HG02588 (cell line): ENCODE results near the gene PPP2R5A.

Experiments used
- ATAC-seq: cut with Tn5 transposase; IDR thresholded peaks from one replicate; pipeline ENCODE4 v1.9.1; 2021; ENCODE audit warnings: mild to moderate bottlenecking, moderate library complexity; ENCODE audit not compliant: unreplicated experiment

Gene PPP2R5A

DNA sequence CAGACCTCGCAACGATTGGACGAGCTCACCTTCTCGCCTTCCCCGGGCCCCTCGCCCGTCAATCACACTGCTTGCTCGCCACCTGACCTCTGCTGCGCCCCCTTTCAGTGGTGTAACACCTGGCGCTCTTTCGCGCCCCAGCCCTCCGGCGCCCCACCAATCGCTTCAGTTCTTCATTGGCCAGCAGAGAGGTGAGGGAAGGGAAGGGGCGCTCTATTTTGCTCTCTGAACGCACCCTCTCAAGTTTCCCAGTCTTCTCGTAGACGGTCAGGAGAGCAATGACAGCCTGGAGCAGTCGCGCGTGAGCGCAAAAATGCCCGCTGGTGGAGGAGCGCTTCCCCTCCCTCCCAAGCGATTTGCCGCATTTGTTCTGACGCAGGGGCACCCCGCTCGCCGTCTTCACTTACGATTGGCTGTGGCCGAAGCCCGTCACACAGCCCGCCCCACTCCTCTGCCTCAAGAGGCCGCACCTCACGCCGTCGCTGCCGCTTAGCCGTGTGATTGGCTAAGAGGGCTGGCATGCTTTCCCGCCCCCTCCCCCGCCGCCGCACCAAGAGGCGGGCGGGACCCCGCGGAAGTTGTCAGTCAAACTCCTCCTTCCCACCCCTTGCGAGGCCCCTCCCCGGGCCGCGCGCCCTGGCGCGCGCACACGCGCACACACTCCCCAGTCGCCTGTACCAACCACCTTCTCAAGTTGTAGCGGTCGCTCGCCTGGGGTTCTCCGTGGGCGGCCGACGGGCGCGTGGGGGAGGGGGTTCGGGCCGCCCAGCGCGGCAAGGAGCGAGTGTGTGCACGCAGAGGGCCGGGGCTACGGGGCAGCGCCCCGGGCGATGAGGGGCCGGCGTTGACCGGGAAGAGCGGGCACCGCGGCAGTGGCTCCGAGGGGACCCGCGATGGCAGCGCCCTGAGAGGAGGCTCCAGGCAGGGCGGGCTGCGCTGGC, at the start of gene PPP2R5A:
Gene PPP2R5A, plus strand, starts transcription at position 667 of the 941 bp plus-strand sequence. CDS start 701 bp downstream, outside the sequence.
- ATAC-seq, result peak; percentile 90

DNA sequence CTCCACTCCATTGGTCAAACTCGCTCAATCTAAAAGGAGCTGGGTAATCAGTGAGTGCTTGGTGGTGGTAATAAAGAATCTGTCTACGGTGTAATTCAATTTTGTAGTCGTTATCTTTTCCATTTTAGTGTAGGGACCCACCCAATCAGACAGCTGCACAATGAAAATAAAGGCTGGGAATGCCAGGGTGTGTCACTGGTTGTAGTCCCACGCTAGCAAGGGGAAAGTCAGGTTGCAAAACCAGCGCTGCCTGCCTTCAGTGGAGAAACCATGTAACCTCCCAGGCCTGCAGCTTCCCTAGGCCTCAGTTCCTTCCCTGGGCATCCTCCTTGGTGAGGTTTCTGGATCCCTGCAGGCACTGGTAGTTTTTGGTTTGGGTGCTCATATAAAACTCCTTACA, 49.4 kb upstream of the PPP2R5A start:
- ATAC-seq, result no peak

DNA sequence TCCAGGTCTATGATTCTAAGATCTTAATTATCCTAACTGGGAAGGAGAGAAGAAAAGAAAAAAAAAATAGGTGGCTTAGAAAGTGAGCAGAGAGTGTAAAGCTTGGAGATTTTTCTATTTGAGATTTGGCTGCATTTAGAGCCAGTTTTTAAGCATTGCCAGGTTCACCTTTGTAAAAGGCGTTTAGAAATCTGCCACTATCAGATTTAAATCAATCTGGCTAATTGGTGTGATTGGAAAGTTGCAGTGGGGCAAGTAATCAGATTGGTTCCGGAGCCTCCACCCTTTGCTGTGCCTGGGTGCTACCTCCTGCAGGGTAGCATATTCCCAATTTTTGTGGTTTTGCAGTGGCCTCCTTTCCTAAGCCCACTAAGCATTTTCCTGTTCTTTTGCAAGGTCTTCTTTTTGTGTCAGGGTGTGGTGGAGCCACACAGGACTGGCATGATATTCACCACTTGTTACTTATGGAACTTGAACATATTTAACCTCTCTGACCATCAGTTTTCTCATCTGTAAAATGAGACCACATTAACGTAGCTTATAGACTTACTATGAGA, 48.5 kb upstream of the PPP2R5A start:
- no peak for ATAC-seq

DNA sequence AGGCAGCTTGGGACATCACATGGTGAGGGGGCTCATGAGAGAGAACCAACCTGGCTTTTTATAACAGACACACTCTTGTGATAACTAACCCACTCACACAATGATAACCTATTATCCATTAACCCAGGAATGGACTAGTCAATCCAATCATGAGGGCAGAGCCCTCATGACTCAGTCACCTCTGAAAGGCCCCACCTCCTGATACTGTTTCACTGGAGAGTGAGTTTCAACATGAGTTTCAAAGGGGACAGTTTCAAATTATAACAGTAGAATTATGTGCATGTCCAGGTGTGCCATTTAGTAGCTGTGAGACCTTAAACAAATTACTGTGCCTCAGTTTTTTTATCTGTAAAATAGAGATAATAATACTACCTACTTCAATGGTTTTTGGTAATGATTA, 47.6 kb upstream of the PPP2R5A start:
- peak; percentile 87 for ATAC-seq

DNA sequence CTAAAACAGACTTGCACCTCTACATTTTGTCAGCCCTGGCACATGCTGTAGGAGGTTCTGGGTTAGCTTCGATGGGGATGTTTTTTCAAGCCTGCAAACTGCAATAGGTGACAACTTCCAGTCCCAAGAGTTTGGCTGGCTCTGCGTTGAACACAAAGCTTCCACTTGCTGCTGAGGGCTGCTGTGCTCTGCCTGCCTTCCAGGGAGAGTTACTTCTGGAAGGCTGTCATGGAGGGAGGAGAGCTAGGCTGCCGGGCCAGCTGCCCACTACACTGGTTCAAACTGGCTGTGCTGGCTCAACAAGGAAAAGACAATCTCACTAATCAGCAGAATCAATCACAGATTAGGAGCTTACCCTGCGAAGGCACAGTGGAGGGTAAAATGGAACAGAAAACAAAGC, 46.7 kb upstream of the PPP2R5A start:
- no peak for ATAC-seq

DNA sequence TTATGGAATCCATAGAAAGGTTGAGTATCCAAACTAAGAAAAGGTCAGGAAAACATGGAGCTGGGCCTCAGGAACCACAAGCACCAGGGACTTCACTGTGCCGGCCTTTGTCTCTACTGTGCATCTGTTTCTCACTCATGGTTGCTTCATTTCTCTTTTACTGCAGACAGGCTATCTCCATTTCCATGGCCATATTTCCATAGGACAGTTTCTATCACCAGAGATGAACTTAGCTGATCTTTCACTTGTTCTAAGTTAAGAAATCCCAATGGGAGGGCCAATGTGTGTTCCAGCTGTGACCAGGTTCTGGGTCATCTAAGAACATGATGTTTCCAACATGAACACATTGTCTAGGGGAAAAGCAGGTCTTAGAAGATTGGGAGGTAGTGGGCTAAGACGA, 43.7 kb upstream of the PPP2R5A start:
- no peak for ATAC-seq

DNA sequence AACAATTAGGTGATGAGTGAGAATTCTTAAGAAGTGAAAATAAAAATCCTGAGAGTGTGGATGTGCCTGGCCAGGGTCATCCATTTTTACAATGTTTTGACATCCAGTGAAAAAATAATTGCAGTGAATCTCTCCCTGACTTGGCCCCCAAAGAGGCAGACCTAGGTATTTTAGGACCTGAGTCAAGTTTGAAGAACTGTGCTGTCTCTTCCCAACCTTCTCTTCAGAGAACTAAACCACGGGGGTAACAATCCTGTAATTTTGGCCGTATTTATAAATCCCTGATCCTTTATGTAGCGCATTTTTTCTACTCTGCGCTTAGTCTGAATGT, 43.3 kb upstream of the PPP2R5A start:
- ATAC-seq, result no peak

DNA sequence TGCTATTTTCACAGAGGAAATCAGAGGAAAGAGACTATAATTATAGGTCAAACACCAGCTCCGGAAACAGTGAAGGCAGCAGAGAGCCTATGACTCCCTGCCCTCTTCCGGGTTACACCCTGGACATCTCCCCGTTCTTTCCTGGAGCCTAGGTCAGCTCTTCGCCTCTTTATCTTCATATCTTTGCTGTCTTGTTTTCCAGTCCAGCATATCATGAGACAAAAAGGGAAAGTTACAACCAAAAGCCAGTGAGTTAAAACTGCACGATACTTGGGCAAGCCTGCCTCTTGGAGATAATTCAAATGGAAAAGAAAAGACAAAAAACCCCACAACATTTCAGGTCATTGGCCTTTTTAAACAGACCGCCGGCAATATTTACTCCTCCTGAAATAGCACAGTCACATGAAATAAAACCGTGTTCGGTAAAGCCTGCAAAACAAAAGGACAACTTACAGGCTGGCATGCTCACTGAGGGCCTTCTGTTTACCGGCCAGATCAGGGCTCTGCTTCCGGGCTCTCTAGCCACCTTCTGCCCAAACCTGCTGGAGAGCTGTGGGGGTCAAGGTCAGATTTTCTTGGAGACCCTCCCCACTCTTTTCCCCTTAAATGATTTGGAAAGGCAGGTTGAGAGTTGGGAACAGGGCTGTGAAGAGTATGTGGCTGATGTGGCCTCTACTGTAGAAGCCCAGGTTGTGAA, 42.8 kb upstream of the PPP2R5A start:
- ATAC-seq, result no peak

DNA sequence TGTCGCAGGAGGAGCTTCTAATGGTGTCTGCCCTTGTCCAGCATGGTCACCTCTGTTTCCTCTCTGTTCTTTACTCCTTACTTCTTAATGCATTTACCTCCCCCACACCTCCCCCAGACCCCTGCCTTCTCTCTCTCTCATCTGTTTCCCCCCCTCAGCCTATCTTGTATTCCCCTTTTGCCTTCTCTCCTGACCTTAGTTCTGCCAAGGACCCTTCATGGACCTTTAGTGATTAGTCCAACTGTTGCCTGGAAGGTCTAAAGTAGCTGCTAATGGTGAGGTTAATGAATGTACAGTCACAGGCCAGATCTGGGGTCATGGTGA, 42.3 kb upstream of the PPP2R5A start:
- ATAC-seq, result no peak

DNA sequence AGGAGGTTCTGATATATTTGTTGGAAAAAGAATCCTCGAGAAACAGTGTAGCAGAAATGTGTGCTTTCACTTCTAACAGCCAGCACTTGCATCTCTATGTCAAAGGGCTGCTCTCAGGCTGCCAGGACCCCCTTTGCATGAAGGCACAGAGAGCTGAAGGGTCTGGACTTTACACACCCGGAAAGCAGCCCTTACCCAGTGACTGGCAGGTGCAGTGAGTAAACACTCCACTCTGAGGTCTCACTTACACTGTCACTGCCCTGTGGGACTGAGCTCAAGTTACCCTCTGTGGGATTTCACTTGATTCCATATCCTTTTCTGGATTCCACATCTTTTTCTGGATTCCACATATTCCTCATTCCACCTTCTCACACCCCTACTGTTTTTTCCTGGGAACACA, 40.8 kb upstream of the PPP2R5A start:
- no peak for ATAC-seq

DNA sequence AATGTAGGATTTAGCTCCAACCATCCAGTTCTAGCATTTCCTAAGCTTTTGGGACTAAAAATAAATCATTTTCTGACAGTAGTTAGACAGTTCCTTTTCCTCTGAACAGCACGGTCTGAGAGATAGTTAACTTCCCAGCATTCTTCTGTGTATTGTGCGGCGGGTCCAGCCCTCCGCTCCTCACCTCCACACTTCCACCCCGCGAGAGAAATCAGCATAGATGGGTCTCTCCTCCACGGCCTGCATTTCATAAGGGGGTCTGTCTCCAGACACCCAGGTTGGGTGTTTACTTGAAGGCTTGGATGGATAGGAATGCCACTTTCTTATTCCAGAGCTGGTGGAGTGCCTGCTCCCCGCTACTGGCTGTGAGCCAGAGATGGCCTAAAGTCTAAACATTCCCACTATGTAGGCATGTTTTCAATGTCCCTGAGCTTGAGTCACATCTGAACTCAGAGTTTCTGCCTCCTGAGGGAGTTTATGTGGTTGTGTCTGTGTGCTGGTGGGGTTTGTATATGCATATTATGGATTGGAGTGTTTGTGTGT, 38.0 kb upstream of the PPP2R5A start:
- no peak for ATAC-seq

DNA sequence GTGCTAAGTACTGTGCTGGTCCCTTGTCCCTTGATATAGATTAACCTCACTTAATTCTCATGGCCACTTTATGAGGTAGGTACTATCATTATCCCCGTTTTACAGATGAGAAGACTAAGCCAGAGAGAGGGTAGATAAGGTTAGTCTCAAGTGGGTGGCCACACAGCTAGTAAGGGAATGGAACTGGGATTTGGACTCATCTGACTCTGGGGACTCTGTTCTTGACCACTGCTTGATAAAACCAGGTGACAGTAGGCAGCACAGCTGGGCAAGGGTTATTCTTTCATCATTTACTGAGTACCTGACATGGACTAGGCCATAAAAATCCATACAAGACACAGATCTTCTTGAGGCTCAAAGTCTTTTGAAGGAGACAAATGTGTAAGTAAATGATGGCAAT, 37.2 kb upstream of the PPP2R5A start:
- no peak for ATAC-seq

DNA sequence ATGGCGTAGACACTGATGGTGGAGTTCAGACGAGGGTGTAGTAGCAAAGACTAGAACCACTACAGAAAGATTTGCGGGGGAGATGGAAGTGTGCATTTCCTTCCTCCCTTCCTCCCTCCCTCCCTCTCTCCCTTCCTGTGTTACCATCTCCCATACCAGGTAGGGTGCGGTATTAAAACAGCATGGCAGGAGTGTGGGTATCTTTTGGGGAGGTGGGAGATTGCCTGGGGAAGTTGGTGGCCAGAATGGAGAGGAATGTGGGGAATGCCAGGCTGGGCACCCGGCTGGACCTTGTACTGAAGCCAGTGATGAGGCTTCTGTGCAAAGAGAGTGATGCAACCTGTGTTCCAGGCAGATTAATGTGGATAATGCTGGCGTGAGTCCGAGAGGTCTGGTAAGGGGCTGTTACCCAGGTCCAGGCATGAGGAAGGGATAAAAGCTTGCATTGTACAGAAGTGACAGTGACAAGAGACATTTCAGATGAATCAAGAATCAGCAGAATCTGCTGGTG, 30.3 kb upstream of the PPP2R5A start:
- no peak for ATAC-seq

DNA sequence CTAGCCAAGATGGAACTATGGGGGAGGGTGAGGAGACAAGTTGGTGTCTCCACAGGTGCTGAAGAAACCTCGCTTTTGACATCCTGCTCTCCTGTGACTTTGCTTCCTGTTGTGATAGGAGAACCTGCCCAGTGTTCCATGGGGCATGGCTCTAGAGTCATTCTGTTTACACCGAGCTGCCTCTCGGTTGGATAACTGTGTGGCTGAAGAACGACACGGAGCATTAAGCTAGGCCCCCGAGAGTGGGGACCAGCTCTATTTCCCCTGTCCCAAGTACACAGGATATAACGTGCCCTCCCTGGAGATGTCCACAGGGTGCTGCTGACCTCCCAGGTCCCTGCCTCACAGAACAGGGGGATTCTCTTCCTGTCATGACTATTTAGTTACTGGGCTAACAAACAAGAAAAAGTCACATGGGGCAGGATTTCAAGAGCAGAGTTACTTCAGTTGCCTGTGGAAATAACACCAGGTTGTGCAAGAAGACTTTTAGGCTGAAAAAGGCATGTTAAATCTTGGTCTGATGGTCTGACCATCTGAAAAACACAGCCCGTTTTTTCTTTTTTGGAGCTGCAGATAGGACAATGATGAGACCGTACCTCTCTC, 29.4 kb upstream of the PPP2R5A start:
- ATAC-seq, result no peak

DNA sequence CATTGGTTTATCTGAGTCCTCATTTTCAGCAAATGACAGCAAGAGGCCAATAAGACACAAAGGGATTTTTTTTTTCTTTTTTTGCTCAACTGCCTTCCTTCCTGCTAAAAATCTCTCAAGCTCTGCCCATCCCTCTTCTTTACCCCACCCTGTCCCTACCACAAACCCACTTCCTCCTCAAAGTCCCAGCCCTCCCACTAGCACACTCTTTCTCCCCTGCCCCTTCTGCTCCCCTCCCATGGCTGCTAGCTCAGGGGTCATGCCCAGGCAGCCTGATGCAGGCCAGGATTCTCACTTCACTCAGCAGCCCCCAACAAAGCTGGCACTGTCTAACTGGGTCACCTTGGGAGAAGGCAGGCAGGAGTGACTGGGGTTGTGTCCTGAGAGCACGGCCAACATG, 28.8 kb upstream of the PPP2R5A start:
- ATAC-seq, result no peak

DNA sequence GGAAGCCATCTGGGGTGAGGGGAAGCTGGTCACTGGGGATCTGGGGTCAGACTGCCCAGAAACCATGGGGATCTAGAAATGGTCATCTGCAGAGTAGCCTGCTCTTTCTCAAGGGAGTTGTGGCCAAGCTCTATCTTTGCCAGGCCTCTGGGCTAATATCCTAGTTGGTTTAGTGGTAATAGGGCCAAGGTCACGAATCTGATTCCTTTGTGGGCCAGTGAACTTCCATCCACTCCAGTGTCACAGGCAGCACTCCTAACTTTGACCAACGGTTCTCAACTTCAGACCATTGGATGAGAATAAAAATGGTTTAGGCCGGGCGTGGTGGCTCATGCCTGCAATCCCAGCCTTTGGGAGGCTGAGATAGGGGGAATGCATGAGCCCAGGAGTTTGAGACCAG, 28.1 kb upstream of the PPP2R5A start:
- ATAC-seq, result no peak

DNA sequence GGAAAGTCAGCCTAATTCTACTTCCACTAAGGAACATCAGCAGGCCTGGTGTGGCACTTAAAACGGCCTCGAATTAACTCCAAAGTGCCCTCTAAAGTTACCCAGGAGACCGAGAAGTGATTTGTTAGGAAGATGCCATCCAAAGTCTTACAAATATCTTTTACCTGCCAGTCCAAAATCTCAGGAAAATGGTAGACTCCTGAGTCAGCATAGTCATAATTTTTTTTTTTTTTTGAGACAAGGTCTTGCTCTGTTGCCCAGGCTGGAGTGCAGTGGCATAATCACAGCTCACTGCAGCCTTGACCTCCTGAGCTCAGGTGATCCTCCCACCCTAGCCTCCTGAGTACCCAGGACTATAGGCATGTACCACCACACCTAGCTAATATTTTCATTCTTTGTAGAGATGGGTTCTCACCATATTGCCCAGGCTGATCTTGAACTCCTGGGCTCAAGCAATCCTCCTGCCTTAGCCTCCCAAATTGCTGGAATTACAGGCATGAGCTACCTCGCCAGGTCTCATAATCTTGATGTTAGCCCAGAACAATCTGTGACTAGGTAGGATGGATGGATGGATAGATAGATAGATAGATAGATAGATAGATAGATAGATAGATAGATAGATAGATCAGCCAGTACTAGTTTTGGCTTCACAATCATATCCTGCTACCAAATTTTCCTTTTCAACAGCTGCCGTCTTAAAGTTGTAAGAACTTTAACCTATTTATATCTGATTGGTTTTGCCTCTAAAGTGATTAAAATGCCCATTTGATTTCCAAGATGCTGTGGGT, 25.3 kb upstream of the PPP2R5A start:
- ATAC-seq, result no peak

DNA sequence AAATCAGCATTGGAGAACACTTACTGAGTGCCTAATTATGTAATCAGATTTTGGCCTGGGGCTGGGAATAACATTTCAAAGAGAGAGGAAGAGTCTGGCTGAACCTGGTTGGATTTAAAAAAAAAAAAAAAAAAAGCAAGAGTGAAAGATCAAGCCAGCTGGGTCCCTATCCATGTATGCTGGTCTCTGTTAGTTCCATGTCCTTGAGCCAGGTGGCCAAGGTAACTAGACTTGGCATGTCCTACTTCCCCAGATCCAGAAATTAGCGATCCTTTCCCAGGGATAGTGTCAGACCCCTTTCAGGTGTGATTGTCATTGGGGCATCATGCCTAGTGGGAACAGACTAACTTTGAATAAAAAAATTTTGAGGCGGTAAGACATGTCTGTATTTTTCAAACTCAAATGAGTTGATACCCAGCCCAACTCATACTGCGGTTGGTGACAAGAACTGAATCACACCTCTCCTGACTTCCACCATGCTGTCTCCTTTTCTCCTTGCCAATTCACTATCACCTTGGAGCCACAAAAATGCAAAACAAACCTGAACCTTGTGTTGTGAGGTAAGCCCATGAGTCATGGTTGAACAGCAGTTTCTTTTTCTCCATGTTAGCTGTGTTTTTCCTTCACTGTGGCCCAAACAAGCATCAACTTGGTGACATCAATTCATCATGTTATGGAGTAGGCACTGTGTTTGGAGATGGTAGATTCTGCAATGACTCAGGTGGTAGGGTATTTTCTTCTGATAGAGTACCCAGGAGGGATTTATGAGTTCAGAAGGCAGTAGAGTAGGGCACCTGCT, 24.5 kb upstream of the PPP2R5A start:
- ATAC-seq, result no peak

DNA sequence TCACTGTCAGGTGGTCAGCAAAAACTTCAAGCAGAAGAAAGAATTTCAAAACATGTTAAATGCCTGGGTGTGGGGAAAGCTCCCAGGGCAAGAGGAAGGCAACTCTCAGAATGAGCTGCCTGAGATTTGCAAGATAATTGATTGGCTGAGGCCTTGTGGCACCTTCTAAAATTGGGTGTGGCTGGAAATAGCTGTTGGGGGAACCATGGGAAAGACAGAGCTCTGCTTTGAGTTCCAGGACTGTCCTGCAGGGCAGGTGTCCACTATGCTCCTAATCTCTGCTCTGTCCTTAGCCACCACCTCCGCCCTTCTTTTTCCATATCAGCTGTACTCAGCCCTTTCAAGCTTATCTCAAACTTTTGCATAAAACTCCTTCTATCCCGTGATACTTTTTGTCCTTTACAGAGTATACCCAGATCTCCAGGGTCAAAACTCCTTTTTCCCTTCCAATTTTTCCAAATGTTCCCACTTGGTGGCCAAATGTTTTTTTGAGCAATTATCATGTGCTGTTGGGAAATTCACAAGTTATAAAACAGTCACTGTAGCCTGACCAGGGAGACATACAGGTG, 23.8 kb upstream of the PPP2R5A start:
- no peak for ATAC-seq
